Right atrium auricular region (tissue), 2 donors: ENCODE measurements around the gene NCOA7. TPM values are rescaled to one million over a fixed set of nuclear protein-coding genes. Genes with fewer than 3 reads are reported as not detected.
A peak's percentile ranks its signal among the peaks of the same experiment; 100 is the strongest.

Experiments
- DNase-seq: peaks from one replicate; pipeline ENCODE4 v3.0.0-alpha.2; 2019; ENCODE audit warnings: low spot score
- H3K27ac ChIP-seq, 2 donors: fragments of 200-600 bp; sonication (generic); 1 replicate in 1 of 2; 2 replicates in 1 of 2; pipeline ENCODE4 v1.5.1; 2016 to 2019
- H3K27me3 ChIP-seq, 2 donors: fragments of 200-600 bp; sonication (generic); one replicate each; pipeline versions ENCODE4 v1.5.1 to v1.6.0; 2017 to 2019
- H3K36me3 ChIP-seq: fragments of 200-600 bp; sonication (generic); one replicate; pipeline ENCODE4 v1.5.1; 2016
- H3K4me1 ChIP-seq, 2 donors: fragments of 200-600 bp; sonication (generic); one replicate each; pipeline versions ENCODE4 v1.5.1 to v1.6.0; 2017 to 2019
- H3K4me3 ChIP-seq, 2 donors: fragments of 200-600 bp; sonication (generic); 1 replicate in 1 of 2; 2 replicates in 1 of 2; pipeline ENCODE4 v1.5.1; 2017 to 2019; ENCODE audit warnings: mild to moderate bottlenecking in 1 of 2, moderate library complexity in 1 of 2
- H3K9me3 ChIP-seq, 2 donors: fragments of 200-600 bp; sonication (generic); one replicate each; pipeline ENCODE4 v1.5.1; 2019
- total RNA-seq, 2 donors: library from RNA; depleted of rRNA; stranded (reverse); fragments of >200 nt; gene quantifications; one replicate each; pipeline ENCODE4 v1.1.0, GENCODE V29; 2016
- TF ChIP-seq, protein P1 (sequence below), 2 donors: fragments of 200-600 bp; sonication (generic); IDR thresholded peaks; one replicate each; pipeline ENCODE4 v1.5.1; 2019; ENCODE audit warnings: antibody characterized with exemption in 2 of 2

The NCOA7 gene
- total RNA-seq, 2 donors from 2014 or later = 12.2 to 12.7 TPM

DNA sequence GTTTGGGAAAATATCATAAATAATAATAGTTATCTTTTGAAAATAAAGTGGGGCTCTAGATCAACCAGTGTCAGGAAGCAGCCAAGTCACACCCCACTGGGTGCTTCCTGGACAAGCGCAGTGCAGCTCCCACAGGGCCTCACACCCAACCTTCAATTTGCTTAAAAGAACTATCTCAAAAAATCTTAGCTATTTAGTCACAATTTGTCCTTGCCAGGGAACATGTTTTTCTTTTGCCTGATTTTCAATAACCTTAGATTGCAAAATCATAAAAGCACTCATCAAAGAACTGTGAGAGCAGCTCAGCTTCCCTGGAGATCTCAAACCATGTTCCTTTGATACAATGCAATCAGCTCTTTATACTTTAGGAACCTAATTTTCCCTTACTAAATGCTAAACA, 1.6 kb upstream of the NCOA7 start:
- no peak overlapping the region for H3K4me3 ChIP-seq
- peak overlapping the region; percentile 95 for H3K27ac ChIP-seq
- H3K36me3 ChIP-seq = no peaks in the 10 kb centered on the region
- TF ChIP-seq, protein P1, sequence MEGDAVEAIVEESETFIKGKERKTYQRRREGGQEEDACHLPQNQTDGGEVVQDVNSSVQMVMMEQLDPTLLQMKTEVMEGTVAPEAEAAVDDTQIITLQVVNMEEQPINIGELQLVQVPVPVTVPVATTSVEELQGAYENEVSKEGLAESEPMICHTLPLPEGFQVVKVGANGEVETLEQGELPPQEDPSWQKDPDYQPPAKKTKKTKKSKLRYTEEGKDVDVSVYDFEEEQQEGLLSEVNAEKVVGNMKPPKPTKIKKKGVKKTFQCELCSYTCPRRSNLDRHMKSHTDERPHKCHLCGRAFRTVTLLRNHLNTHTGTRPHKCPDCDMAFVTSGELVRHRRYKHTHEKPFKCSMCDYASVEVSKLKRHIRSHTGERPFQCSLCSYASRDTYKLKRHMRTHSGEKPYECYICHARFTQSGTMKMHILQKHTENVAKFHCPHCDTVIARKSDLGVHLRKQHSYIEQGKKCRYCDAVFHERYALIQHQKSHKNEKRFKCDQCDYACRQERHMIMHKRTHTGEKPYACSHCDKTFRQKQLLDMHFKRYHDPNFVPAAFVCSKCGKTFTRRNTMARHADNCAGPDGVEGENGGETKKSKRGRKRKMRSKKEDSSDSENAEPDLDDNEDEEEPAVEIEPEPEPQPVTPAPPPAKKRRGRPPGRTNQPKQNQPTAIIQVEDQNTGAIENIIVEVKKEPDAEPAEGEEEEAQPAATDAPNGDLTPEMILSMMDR (IDR thresholded peaks at IDR 0.05) = no peak
- no peaks in the 10 kb centered on the region for H3K27me3 ChIP-seq
- peaks cover 0 to 31% of the 10 kb centered on the region in 2 donors for H3K4me1 ChIP-seq
- H3K9me3 ChIP-seq = no peaks in the 10 kb centered on the region
- no peak for DNase-seq

DNA sequence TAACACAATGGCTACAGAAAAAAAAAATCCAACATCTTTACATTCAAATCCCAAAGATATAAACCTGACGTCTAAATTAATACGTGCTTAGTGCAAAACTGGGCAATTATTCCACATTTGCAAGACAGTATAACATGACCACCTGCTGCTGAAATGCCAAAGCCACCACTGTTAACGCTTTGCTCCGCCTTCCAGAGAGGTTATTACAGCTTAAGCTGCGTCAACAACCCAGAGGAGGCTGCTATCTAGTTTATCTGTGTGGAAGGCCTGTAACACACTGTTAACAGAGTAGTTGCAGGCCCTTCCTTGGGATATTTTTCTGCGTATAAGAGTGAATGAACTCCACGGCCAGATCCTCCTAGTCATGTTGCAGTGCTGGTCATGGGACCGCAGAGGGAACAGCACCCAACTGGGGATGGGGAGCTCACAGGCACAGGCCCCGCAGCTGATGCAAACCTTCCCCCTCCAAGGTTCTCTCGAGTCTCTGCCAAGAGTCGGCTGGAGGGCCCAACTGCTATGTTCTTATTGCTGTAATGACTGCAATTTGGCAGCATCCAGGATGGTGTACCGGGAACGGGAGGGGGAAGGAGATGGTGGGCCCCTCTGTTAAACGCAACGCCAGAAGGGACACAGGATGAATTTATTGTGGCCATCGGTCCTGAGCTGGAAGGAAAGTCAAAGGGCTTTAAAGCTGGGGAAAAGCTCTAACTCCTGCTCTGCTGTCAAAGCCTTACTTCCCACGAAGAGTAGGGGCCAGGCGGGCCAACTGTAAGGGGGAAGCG, 993 bp upstream of the NCOA7 start:
- DNase-seq = no peak

DNA sequence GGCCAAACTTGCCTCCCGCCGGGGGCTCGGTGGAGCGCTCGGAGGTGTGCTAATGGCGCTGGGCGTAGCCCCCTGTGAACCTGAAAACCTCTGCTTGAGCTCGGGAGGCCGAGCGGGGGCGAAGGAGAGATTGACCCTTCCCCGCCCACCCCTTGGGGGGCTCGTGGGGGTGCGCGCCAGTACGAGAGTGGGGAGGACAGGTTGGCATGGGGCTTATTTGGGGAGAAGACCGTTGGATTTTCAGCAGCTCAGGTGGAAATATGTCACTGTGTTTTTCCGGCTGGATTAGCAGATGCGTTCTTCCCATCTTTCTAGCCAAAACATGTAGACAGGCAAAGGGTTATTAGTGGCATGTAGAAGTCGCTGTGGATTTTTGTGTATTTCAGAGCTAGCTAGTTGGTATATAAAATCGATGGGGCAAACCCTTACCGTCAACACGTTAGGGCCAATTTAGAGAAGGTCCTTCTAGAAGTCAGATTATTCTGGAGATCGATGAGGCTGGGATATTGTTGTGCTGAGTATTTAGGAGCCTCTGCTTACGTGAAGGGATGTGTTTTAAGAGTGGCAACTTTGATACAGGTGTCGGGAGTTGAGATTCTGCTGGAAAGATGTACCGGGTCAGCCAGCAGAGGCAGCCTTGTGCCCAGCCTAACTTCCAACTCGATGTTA, 525 bp downstream of the NCOA7 start:
- Histone ChIP-seq H3K4me3 (peak overlapping the region; percentile 60 to 85), H3K27me3 (no peaks in the 10 kb centered on the region), H3K4me1 (peaks cover 0 to 45% of the 10 kb centered on the region in 2 donors), H3K9me3 (no peaks in the 10 kb centered on the region), H3K27ac (peak overlapping the region; percentile 95), H3K36me3 (no peaks in the 10 kb centered on the region)
- TF ChIP-seq, protein P1 (IDR thresholded peaks at IDR 0.05) = peak; percentile 38 to 65
- peak; percentile 76 for DNase-seq

More for the DNA sequence above, 993 bp upstream of the NCOA7 start:
- Histone ChIP-seq H3K27me3 (no peaks in the 10 kb centered on the region), H3K9me3 (no peaks in the 10 kb centered on the region), H3K27ac (peak overlapping the region; percentile 95), H3K4me3 (peak overlapping the region; percentile 60 to 85), H3K36me3 (no peaks in the 10 kb centered on the region), H3K4me1 (peaks cover 0 to 34% of the 10 kb centered on the region in 2 donors)
- TF ChIP-seq, protein P1 (IDR thresholded peaks at IDR 0.05) = no peak

DNA sequence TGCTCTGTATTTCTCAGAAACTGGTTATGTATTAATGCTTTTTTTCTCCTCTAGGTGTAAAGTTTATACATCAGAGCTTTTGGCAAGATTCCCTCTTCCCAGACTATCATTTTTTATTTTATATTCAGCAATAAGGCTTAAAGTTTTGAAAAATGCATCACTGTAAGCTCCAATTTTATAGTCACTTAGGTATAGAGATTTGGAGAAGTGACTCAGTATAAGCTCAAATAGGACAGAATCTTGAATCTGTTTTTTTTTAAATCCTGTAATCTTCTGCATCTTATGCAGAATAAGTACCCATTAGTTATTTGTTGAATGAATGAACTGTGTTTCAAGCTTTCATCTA, 1.0 kb downstream of the NCOA7 start:
- H3K27ac ChIP-seq = peak overlapping the region; percentile 95
- no peaks in the 10 kb centered on the region for H3K9me3 ChIP-seq
- H3K27me3 ChIP-seq = no peaks in the 10 kb centered on the region
- DNase-seq = no peak
- TF ChIP-seq, protein P1 (IDR thresholded peaks at IDR 0.05) = no peak
- H3K4me1 ChIP-seq = peaks cover 0 to 45% of the 10 kb centered on the region in 2 donors
- peak overlapping the region; percentile 60 to 85 for H3K4me3 ChIP-seq
- H3K36me3 ChIP-seq = no peaks in the 10 kb centered on the region

DNA sequence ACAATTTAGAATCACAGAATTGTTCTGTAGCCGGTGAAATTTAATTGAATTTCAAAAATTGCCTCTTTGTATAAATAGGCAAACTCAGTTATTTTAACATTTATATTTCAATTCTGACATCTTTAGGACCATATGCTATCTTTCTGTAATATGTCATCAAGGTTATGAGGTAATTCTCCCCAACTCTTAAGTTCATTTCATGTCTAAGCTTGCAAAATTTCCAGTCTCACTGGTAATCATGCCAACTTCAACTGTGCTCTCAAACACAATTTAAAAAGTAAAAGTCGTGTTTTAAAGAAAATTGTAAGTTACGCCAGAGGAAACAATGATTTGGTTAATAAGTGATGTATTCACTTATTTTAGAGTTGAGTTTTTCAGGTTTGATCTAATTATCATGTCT, 1.4 kb downstream of the NCOA7 start:
- DNase-seq = no peak
- H3K36me3 ChIP-seq = no peaks in the 10 kb centered on the region
- H3K27ac ChIP-seq = peak overlapping the region; percentile 95
- H3K4me1 ChIP-seq = peaks cover 0 to 45% of the 10 kb centered on the region in 2 donors
- no peaks in the 10 kb centered on the region for H3K27me3 ChIP-seq
- TF ChIP-seq, protein P1 (IDR thresholded peaks at IDR 0.05) = no peak
- no peaks in the 10 kb centered on the region for H3K9me3 ChIP-seq
- H3K4me3 ChIP-seq = peak overlapping the region in 1 of 2 donors; percentile 85
